Stimulated activated CD4-positive, alpha-beta T cell treated with anti-CD3 and anti-CD28 coated beads, Interleukin-15, amount 100 ng/mL, for 48 hours (primary cell): Measurements from ENCODE around the gene ATP6V0C.

Experiments
- DNase-seq, 2 donors: peaks; one replicate each; pipeline ENCODE4 v3.0.0-alpha.2; 2020; ENCODE audit warnings: low read depth in 2 of 2

The ATP6V0C gene

GRCh38 chr16:2490190-2491105 is 23.3 kb upstream of the ATP6V0C start:
- no peak for DNase-seq

GRCh38 chr16:2492292-2492691 is 21.5 kb upstream of the ATP6V0C start:
- DNase-seq = no peak

GRCh38 chr16:2493605-2494004 is 20.1 kb upstream of the ATP6V0C start:
- DNase-seq = no peak

GRCh38 chr16:2494616-2495015 is 19.1 kb upstream of the ATP6V0C start:
- no peak for DNase-seq

- DNase-seq = no peak
Observed at GRCh38 chr16:2495041-2495440, 18.7 kb upstream of the ATP6V0C start.

- no peak for DNase-seq
Observed at GRCh38 chr16:2496223-2497115, 17.3 kb upstream of the ATP6V0C start.

GRCh38 chr16:2497116-2497630 is 16.6 kb upstream of the ATP6V0C start:
- no peak for DNase-seq

- no peak for DNase-seq
Observed at GRCh38 chr16:2497695-2498484, 15.9 kb upstream of the ATP6V0C start.

- DNase-seq = no peak
Observed at GRCh38 chr16:2498531-2499253, 15.1 kb upstream of the ATP6V0C start.

- DNase-seq = no peak
Observed at GRCh38 chr16:2499454-2499853, 14.3 kb upstream of the ATP6V0C start.

- no peak for DNase-seq
Observed at GRCh38 chr16:2499890-2500429, 13.8 kb upstream of the ATP6V0C start.

GRCh38 chr16:2500430-2500917 is 13.3 kb upstream of the ATP6V0C start:
- no peak for DNase-seq

GRCh38 chr16:2500918-2501750 is 12.6 kb upstream of the ATP6V0C start:
- DNase-seq = peak; percentile 51 to 68

GRCh38 chr16:2501946-2502895 is 11.5 kb upstream of the ATP6V0C start:
- no peak for DNase-seq

GRCh38 chr16:2505695-2506094 is 8.1 kb upstream of the ATP6V0C start:
- DNase-seq = no peak

- DNase-seq = no peak
Observed at GRCh38 chr16:2507052-2507659, 6.6 kb upstream of the ATP6V0C start.

GRCh38 chr16:2507665-2508064 is 6.1 kb upstream of the ATP6V0C start:
- no peak for DNase-seq
